WTC11 (cell line): Measurements from ENCODE around the gene APOBEC3H. TPM values are rescaled to one million over a fixed set of nuclear protein-coding genes. Genes with fewer than 3 reads are reported as not detected.

Experiments
- ATAC-seq: fragments of 200-7000 bp; cut with Tn5 transposase; 2 replicates; pipeline ENCODE4 v1.10.0; 2021; ENCODE audit warnings: mild to moderate bottlenecking, moderate library complexity
- CTCF ChIA-PET: fragments of 300-600 bp; sonication (Branson Sonifier 250); formaldehyde crosslinking; loops from one replicate; lab custom pipeline; 2021; ENCODE audit warnings: antibody characterized with exemption; lab: Charles Lee
- POLR2A ChIA-PET: fragments of 350-600 bp; sonication (Branson Sonifier 250); formaldehyde crosslinking; loops from one replicate; lab custom pipeline; 2021; ENCODE audit warnings: antibody characterized with exemption; lab: Charles Lee
- DNase-seq: peaks from one replicate; pipeline ENCODE4 v3.0.0; 2021; ENCODE audit warnings: low spot score
- H3K27ac Mint-ChIP-seq: 2 replicates; pipeline ENCODE4 v1.8.0; 2021; ENCODE audit warnings: mixed read lengths
- H3K27me3 Mint-ChIP-seq: 2 replicates; pipeline ENCODE4 v1.8.0; 2021; ENCODE audit warnings: low read depth, mild to moderate bottlenecking, moderate library complexity, mixed read lengths
- H3K36me3 Mint-ChIP-seq: 2 replicates; pipeline ENCODE4 v1.8.0; 2021; ENCODE audit warnings: mixed read lengths
- H3K4me1 Mint-ChIP-seq: 2 replicates; pipeline ENCODE4 v1.8.0; 2022; ENCODE audit warnings: mixed read lengths
- H3K4me3 Mint-ChIP-seq: 2 replicates; pipeline ENCODE4 v1.8.0; 2021; ENCODE audit warnings: mild to moderate bottlenecking, moderate library complexity, mixed read lengths
- H3K9me3 Mint-ChIP-seq: 2 replicates; pipeline ENCODE4 v1.8.0; 2021; ENCODE audit warnings: mixed read lengths
- AR ChIP-seq: fragments of 250-450 bp; sonication (Bioruptor Pico); IDR thresholded peaks from 2 replicates; pipeline ENCODE4 v1.9.0; 2021; ENCODE audit warnings: mild to moderate bottlenecking
- CDX4 ChIP-seq: fragments of 250-450 bp; sonication (Bioruptor Pico); IDR thresholded peaks from 2 replicates; pipeline ENCODE4 v1.9.0; 2021; ENCODE audit warnings: moderate library complexity, mild to moderate bottlenecking, inconsistent platforms, borderline replicate concordance
- ELF4 ChIP-seq: sonication (generic); formaldehyde crosslinking; IDR thresholded peaks from 2 replicates; pipeline ENCODE4 v1.8.1; 2022; ENCODE audit warnings: low read depth, mild to moderate bottlenecking, moderate library complexity, missing genetic modification reagents
- FOXK1 ChIP-seq: sonication (generic); formaldehyde crosslinking; IDR thresholded peaks from 2 replicates; pipeline ENCODE4 v1.8.0; 2022; ENCODE audit warnings: mild to moderate bottlenecking, moderate library complexity, missing genetic modification reagents
- JUN ChIP-seq: sonication (generic); formaldehyde crosslinking; IDR thresholded peaks from 2 replicates; pipeline ENCODE4 v1.8.0; 2023; ENCODE audit warnings: mild to moderate bottlenecking, missing genetic modification reagents
- MAX ChIP-seq: sonication (generic); formaldehyde crosslinking; IDR thresholded peaks from 2 replicates; pipeline ENCODE4 v1.8.0; 2022; ENCODE audit warnings: mild to moderate bottlenecking, missing genetic modification reagents
- NR2C2 ChIP-seq: sonication (generic); formaldehyde crosslinking; IDR thresholded peaks from 2 replicates; pipeline ENCODE4 v1.8.0; 2022; ENCODE audit warnings: mild to moderate bottlenecking, missing genetic modification reagents
- NR3C1 ChIP-seq: sonication (generic); formaldehyde crosslinking; conservative IDR thresholded peaks from 2 replicates; pipeline ENCODE4 v1.8.1; 2023; ENCODE audit warnings: low read depth, mild to moderate bottlenecking, missing genetic modification reagents
- PRDM15 ChIP-seq: sonication (generic); formaldehyde crosslinking; IDR thresholded peaks from 2 replicates; pipeline ENCODE4 v1.8.0; 2022; ENCODE audit warnings: missing genetic modification reagents
- PRRX2 ChIP-seq: fragments of 250-450 bp; sonication (Bioruptor Pico); IDR thresholded peaks from 2 replicates; pipeline ENCODE4 v1.8.0; 2021; ENCODE audit warnings: mild to moderate bottlenecking
- RORB ChIP-seq: fragments of 250-450 bp; sonication (Bioruptor Pico); IDR thresholded peaks from 2 replicates; pipeline ENCODE4 v1.9.0; 2021; ENCODE audit warnings: mild to moderate bottlenecking
- SOX15 ChIP-seq: fragments of 250-450 bp; sonication (Bioruptor Pico); IDR thresholded peaks from 2 replicates; pipeline ENCODE4 v1.9.0; 2021; ENCODE audit warnings: mild to moderate bottlenecking
- STAT6 ChIP-seq: sonication (generic); formaldehyde crosslinking; conservative IDR thresholded peaks from 2 replicates; pipeline ENCODE4 v1.8.1; 2023; ENCODE audit warnings: mild to moderate bottlenecking, low read depth, missing genetic modification reagents, moderate library complexity
- TEAD1 ChIP-seq: sonication (generic); formaldehyde crosslinking; IDR thresholded peaks from 2 replicates; pipeline ENCODE4 v1.8.0; 2022; ENCODE audit warnings: mild to moderate bottlenecking, missing genetic modification reagents
- ZNF219 ChIP-seq: sonication (generic); formaldehyde crosslinking; IDR thresholded peaks from 2 replicates; pipeline ENCODE4 v1.8.0; 2023; ENCODE audit warnings: missing genetic modification reagents, mild to moderate bottlenecking, borderline replicate concordance
- ZNF232 ChIP-seq: sonication (generic); formaldehyde crosslinking; IDR thresholded peaks from 2 replicates; pipeline ENCODE4 v1.8.0; 2022; ENCODE audit warnings: mild to moderate bottlenecking, missing genetic modification reagents
- ZNF416 ChIP-seq: fragments of 250-450 bp; sonication (Bioruptor Pico); IDR thresholded peaks from 2 replicates; pipeline ENCODE4 v1.9.0; 2021; ENCODE audit warnings: mild to moderate bottlenecking, inconsistent platforms
- total RNA-seq: library from RNA; stranded (reverse); gene quantifications from 3 replicates; pipeline ENCODE4 v1.2.3, GENCODE V29; 2021
- TF ChIP-seq, protein P1 (sequence below): sonication (generic); formaldehyde crosslinking; IDR thresholded peaks from 2 replicates; pipeline ENCODE4 v1.8.0; 2023; ENCODE audit warnings: missing genetic modification reagents, mild to moderate bottlenecking, borderline replicate concordance
- TF ChIP-seq, protein P2 (sequence below): sonication (generic); formaldehyde crosslinking; IDR thresholded peaks from 2 replicates; pipeline ENCODE4 v1.8.1; 2022; ENCODE audit warnings: low read depth, missing genetic modification reagents, borderline replicate concordance
- TF ChIP-seq, protein P3 (sequence below): sonication (generic); formaldehyde crosslinking; IDR thresholded peaks from 2 replicates; pipeline ENCODE4 v1.8.0; 2023; ENCODE audit warnings: missing genetic modification reagents

The APOBEC3H gene
- total RNA-seq, 1 experiment from 2014 or later, result 0.42 TPM

- TF ChIP-seq STAT6 (CRISPR knock-in tag), result no peak
Measured at GRCh38 chr22:39114112-39114511, 17.1 kb downstream of the APOBEC3H start (continued).

GRCh38 chr22:39115570-39115969 lies 18.5 kb downstream of the APOBEC3H start:
- DNase-seq, result no peak
- Mint-ChIP-seq H3K27me3 (peaks cover 53% of the 10 kb centered on the region), H3K4me1 (peaks cover 46% of the 10 kb centered on the region), H3K9me3 (no peaks in the 10 kb centered on the region), H3K36me3 (no peaks in the 10 kb centered on the region), H3K27ac (no peak overlapping the region), H3K4me3 (no peak overlapping the region)
- ChIA-PET CTCF (interaction anchor here (1.2 to 2.3 kb wide), 3 partner anchors 16 to 188 kb away, joined by 3 to 6 read pairs (median 4); no protein-coding TSS in a partner anchor), POLR2A (interaction anchor here (0.6 kb wide), 1 partner anchor 75 kb away, joined by 3 read pairs; the partner anchor contains the start of gene APOBEC3F)
- TF ChIP-seq ELF4 (CRISPR knock-in tag) (no peak), RORB (CRISPR knock-in tag) (no peak), MAX (CRISPR knock-in tag) (no peak), ZNF232 (CRISPR knock-in tag) (no peak), JUN (CRISPR knock-in tag) (no peak), FOXK1 (CRISPR knock-in tag) (no peak), TEAD1 (CRISPR knock-in tag) (no peak), SOX15 (CRISPR knock-in tag) (no peak), ZNF416 (no peak), NR3C1 (CRISPR knock-in tag) (no peak), ZNF219 (CRISPR knock-in tag) (no peak), NR2C2 (CRISPR knock-in tag) (no peak), AR (CRISPR knock-in tag) (no peak), PRDM15 (CRISPR knock-in tag) (no peak), CDX4 (CRISPR knock-in tag) (no peak), PRRX2 (no peak)
- TF ChIP-seq, protein P1, sequence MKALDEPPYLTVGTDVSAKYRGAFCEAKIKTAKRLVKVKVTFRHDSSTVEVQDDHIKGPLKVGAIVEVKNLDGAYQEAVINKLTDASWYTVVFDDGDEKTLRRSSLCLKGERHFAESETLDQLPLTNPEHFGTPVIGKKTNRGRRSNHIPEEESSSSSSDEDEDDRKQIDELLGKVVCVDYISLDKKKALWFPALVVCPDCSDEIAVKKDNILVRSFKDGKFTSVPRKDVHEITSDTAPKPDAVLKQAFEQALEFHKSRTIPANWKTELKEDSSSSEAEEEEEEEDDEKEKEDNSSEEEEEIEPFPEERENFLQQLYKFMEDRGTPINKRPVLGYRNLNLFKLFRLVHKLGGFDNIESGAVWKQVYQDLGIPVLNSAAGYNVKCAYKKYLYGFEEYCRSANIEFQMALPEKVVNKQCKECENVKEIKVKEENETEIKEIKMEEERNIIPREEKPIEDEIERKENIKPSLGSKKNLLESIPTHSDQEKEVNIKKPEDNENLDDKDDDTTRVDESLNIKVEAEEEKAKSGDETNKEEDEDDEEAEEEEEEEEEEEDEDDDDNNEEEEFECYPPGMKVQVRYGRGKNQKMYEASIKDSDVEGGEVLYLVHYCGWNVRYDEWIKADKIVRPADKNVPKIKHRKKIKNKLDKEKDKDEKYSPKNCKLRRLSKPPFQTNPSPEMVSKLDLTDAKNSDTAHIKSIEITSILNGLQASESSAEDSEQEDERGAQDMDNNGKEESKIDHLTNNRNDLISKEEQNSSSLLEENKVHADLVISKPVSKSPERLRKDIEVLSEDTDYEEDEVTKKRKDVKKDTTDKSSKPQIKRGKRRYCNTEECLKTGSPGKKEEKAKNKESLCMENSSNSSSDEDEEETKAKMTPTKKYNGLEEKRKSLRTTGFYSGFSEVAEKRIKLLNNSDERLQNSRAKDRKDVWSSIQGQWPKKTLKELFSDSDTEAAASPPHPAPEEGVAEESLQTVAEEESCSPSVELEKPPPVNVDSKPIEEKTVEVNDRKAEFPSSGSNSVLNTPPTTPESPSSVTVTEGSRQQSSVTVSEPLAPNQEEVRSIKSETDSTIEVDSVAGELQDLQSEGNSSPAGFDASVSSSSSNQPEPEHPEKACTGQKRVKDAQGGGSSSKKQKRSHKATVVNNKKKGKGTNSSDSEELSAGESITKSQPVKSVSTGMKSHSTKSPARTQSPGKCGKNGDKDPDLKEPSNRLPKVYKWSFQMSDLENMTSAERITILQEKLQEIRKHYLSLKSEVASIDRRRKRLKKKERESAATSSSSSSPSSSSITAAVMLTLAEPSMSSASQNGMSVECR (CRISPR knock-in tag), result no peak
- TF ChIP-seq, protein P2, sequence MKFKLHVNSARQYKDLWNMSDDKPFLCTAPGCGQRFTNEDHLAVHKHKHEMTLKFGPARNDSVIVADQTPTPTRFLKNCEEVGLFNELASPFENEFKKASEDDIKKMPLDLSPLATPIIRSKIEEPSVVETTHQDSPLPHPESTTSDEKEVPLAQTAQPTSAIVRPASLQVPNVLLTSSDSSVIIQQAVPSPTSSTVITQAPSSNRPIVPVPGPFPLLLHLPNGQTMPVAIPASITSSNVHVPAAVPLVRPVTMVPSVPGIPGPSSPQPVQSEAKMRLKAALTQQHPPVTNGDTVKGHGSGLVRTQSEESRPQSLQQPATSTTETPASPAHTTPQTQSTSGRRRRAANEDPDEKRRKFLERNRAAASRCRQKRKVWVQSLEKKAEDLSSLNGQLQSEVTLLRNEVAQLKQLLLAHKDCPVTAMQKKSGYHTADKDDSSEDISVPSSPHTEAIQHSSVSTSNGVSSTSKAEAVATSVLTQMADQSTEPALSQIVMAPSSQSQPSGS (CRISPR knock-in tag), result no peak
- TF ChIP-seq, protein P3, sequence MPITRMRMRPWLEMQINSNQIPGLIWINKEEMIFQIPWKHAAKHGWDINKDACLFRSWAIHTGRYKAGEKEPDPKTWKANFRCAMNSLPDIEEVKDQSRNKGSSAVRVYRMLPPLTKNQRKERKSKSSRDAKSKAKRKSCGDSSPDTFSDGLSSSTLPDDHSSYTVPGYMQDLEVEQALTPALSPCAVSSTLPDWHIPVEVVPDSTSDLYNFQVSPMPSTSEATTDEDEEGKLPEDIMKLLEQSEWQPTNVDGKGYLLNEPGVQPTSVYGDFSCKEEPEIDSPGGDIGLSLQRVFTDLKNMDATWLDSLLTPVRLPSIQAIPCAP, result no peak
- no peak for ATAC-seq
